Body of pancreas (tissue), 4 donors: ENCODE data around the gene ARHGAP12.

Experiments used
- POLR2A ChIP-seq, 3 donors: fragments of 450-650 bp; IDR thresholded peaks; one replicate each; pipeline ENCODE4 v1.6.1; 2016; ENCODE audit warnings: antibody characterized with exemption in 3 of 3, mild to moderate bottlenecking in 2 of 3
- TF ChIP-seq, protein P1 (sequence below), 7 experiments: fragments of 450-650 bp in 4 of 7; fragments of 200-600 bp in 3 of 7; sonication (generic) in 3 of 7; IDR thresholded peaks; one replicate each; pipeline ENCODE4 v1.5.1; 2016 to 2019; ENCODE audit warnings: antibody characterized with exemption in 7 of 7

DNA sequence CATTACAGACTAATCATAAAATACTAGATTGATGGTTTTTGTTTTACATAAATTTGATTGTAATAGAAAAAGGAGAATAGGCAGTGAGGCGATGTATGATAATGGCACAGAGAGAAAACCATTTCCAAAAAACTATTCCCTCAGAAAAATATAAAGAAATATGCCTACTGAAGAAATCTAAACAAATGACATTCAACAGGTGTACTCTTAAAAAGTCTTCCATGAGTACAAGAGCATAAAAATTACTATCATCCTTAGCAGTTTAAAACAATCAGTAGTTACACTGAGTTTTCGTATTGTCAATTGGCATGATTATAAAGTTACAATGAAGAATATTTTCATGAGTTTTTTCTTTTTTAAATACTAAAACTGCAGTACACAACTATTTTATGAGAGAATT lies 75.0 kb downstream of the ARHGAP12 start:
- TF ChIP-seq, protein P1, sequence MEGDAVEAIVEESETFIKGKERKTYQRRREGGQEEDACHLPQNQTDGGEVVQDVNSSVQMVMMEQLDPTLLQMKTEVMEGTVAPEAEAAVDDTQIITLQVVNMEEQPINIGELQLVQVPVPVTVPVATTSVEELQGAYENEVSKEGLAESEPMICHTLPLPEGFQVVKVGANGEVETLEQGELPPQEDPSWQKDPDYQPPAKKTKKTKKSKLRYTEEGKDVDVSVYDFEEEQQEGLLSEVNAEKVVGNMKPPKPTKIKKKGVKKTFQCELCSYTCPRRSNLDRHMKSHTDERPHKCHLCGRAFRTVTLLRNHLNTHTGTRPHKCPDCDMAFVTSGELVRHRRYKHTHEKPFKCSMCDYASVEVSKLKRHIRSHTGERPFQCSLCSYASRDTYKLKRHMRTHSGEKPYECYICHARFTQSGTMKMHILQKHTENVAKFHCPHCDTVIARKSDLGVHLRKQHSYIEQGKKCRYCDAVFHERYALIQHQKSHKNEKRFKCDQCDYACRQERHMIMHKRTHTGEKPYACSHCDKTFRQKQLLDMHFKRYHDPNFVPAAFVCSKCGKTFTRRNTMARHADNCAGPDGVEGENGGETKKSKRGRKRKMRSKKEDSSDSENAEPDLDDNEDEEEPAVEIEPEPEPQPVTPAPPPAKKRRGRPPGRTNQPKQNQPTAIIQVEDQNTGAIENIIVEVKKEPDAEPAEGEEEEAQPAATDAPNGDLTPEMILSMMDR (IDR thresholded peaks at IDR 0.05): no peak
- no peak for TF ChIP-seq POLR2A (IDR thresholded peaks at IDR 0.05)
